PC-3 (cell line): ENCODE measurements around the gene DMRTA2. TPM values are rescaled to one million over a fixed set of nuclear protein-coding genes. Genes with fewer than 3 reads are reported as not detected.

Experiments used
- ATAC-seq: fragments of 200-7000 bp; cut with Tn5 transposase; 2 replicates; pipeline ENCODE4 v1.9.1; 2020; ENCODE audit warnings: mild to moderate bottlenecking, moderate library complexity
- BruUV-seq: library from RNA; stranded (reverse); fragments of 400-500 nt; replicated peaks from 2 replicates; lab custom pipeline; 2021; lab: Mats Ljungman, UMichigan
- CTCF ChIA-PET: fragments of 300-600 bp; sonication (Branson Sonifier 250); formaldehyde crosslinking; loops from one replicate; lab custom pipeline; 2022; ENCODE audit warnings: antibody characterized with exemption; lab: Charles Lee
- POLR2A ChIA-PET: fragments of 300-600 bp; sonication (Branson Sonifier 250); formaldehyde crosslinking; loops from one replicate; lab custom pipeline; 2022; ENCODE audit warnings: antibody characterized with exemption; ENCODE audit not compliant: unreplicated experiment; lab: Charles Lee
- DNase-seq: peaks from one replicate; pipeline ENCODE4 v3.0.0-alpha.2; 2015
- H2AFZ ChIP-seq: fragments of 300-600 bp; sonication (generic); 2 replicates; pipeline ENCODE4 v1.6.0; 2016; ENCODE audit warnings: antibody characterized with exemption, low read length
- H3F3A ChIP-seq: fragments of 300-600 bp; sonication (generic); one replicate; pipeline ENCODE4 v1.6.0; 2017; ENCODE audit warnings: antibody characterized with exemption, low read length, control low read depth, mild to moderate bottlenecking; ENCODE audit not compliant: unreplicated experiment
- H3K27ac ChIP-seq: fragments of 300-600 bp; sonication (generic); 2 replicates; pipeline ENCODE4 v1.5.1; 2016; ENCODE audit warnings: mild to moderate bottlenecking, low read length
- H3K27me3 ChIP-seq: fragments of 300-600 bp; sonication (generic); 2 replicates; pipeline ENCODE4 v1.6.1; 2016; ENCODE audit warnings: low read length, mixed read lengths
- H3K36me3 ChIP-seq: fragments of 300-600 bp; sonication (generic); 2 replicates; pipeline ENCODE4 v1.6.1; 2016; ENCODE audit warnings: low read depth, mixed run types, low read length, mixed read lengths
- H3K4me1 ChIP-seq: fragments of 300-600 bp; sonication (generic); 2 replicates; pipeline ENCODE4 v1.5.1; 2016; ENCODE audit warnings: low read length; ENCODE audit not compliant: insufficient read depth
- H3K4me2 ChIP-seq: fragments of 300-600 bp; sonication (generic); 2 replicates; pipeline ENCODE4 v1.6.0; 2016; ENCODE audit warnings: low read length
- H3K4me3 ChIP-seq: fragments of 300-600 bp; sonication (generic); 2 replicates; pipeline ENCODE4 v1.5.1; 2016; ENCODE audit warnings: mild to moderate bottlenecking, low read length, mixed read lengths
- H3K79me2 ChIP-seq: fragments of 300-600 bp; sonication (generic); 2 replicates; pipeline ENCODE4 v1.6.1; 2017; ENCODE audit warnings: low read length, mixed read lengths
- H3K9ac ChIP-seq: fragments of 300-600 bp; sonication (generic); 2 replicates; pipeline ENCODE4 v1.6.0; 2016; ENCODE audit warnings: mild to moderate bottlenecking, low read length
- H3K9me2 ChIP-seq: fragments of 300-600 bp; sonication (generic); replicated peaks from 2 replicates; pipeline ENCODE4 v1.6.1; 2016; ENCODE audit warnings: mixed run types, low read length, mixed read lengths
- H3K9me3 ChIP-seq: fragments of 300-600 bp; sonication (generic); 2 replicates; pipeline ENCODE4 v1.6.1; 2016; ENCODE audit warnings: low read length, mixed read lengths
- H4K20me1 ChIP-seq: fragments of 300-600 bp; sonication (generic); 2 replicates; pipeline ENCODE4 v1.6.1; 2016; ENCODE audit warnings: low read length, mixed read lengths
- EZH2 ChIP-seq: fragments of 300-600 bp; sonication (generic); IDR thresholded peaks from one replicate; pipeline ENCODE4 v1.6.1; 2017; ENCODE audit warnings: antibody characterized with exemption, mild to moderate bottlenecking, low read length; ENCODE audit not compliant: unreplicated experiment
- EZH2phosphoT487 ChIP-seq: fragments of 300-600 bp; sonication (generic); IDR thresholded peaks from 2 replicates; pipeline ENCODE4 v1.6.1; 2018; ENCODE audit warnings: mild to moderate bottlenecking, antibody characterized with exemption, low read length, borderline replicate concordance
- intact Hi-C: fragments of 100-400 bp; cut with micrococcal nuclease; formaldehyde crosslinking; loops from 2 replicates; pipeline ENCODE4 v1.9.0; 2023
- total RNA-seq: library from RNA; depleted of rRNA; stranded (reverse); fragments of >200 nt; gene quantifications from 2 replicates; pipeline ENCODE4 v1.2.3, GENCODE V29; 2014
- TF ChIP-seq, protein P1 (sequence below): fragments of 300-600 bp; sonication (generic); conservative IDR thresholded peaks from 2 replicates; pipeline ENCODE4 v1.5.1; 2017; ENCODE audit warnings: antibody characterized with exemption, low read depth, mild to moderate bottlenecking, low read length

The DMRTA2 gene
- total RNA-seq, 1 experiment from 2014 or later = not detected

DNA sequence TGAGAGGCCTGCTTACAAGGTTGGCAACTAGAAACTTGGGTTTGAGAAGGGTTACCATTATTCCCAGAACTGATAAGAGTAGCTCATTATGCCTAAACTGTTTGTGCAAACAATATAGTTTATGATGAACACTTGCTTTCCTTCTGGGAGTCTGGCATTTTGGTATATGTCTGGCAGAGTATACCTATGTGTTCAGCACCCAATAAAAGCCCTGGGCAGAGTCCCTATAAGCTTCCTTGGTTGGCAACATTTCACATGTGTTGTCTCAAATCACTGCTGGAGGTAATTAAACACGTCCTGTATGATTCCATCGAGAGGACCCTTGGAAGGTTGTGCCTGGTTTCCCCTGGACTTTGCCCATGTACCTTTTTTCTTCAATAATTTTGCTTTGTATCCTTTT lies 39.7 kb upstream of the DMRTA2 start:
- ChIA-PET POLR2A (no interaction called here), CTCF (no interaction called here)
- no peaks in the 10 kb centered on the region for H4K20me1 ChIP-seq
- no peaks in the 10 kb centered on the region for H3K79me2 ChIP-seq
- intact Hi-C loops = no loop called here
- no TSS peak for BruUV-seq
- H3K4me1 ChIP-seq = no peaks in the 10 kb centered on the region
- DNase-seq = no peak
- no peaks in the 10 kb centered on the region for H3K9me2 ChIP-seq
- H3K9me3 ChIP-seq = no peaks in the 10 kb centered on the region
- H3K4me3 ChIP-seq = no peak overlapping the region
- no peak for ATAC-seq
- H2AFZ ChIP-seq = no peak overlapping the region
- TF ChIP-seq, protein P1, sequence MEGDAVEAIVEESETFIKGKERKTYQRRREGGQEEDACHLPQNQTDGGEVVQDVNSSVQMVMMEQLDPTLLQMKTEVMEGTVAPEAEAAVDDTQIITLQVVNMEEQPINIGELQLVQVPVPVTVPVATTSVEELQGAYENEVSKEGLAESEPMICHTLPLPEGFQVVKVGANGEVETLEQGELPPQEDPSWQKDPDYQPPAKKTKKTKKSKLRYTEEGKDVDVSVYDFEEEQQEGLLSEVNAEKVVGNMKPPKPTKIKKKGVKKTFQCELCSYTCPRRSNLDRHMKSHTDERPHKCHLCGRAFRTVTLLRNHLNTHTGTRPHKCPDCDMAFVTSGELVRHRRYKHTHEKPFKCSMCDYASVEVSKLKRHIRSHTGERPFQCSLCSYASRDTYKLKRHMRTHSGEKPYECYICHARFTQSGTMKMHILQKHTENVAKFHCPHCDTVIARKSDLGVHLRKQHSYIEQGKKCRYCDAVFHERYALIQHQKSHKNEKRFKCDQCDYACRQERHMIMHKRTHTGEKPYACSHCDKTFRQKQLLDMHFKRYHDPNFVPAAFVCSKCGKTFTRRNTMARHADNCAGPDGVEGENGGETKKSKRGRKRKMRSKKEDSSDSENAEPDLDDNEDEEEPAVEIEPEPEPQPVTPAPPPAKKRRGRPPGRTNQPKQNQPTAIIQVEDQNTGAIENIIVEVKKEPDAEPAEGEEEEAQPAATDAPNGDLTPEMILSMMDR = no peak
- no peak for TF ChIP-seq EZH2
- TF ChIP-seq EZH2phosphoT487 = no peak
- H3K27me3 ChIP-seq = no peaks in the 10 kb centered on the region
- H3K4me2 ChIP-seq = no peak overlapping the region
- H3K27ac ChIP-seq = no peak overlapping the region
- no peaks in the 10 kb centered on the region for H3K36me3 ChIP-seq
- H3K9ac ChIP-seq = no peak overlapping the region
- no peaks in the 10 kb centered on the region for H3F3A ChIP-seq

DNA sequence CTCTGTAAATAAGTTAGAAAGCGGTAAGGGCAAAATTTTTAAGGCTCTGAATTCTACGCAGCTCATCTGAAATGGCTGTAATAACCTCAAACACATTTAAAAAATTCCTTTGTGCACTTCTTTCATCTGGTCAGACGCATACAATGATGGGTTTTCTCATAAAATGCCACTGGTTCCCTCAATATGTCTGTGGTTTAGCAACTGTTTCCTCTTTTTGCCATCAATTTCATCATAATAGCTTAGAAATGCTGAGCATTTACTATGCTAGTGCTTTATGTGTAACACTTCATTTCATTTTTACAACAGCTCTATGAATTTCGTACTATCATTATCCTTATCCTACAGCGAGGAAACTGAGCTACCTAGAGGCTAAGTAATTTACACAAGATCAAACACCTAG lies 35.3 kb upstream of the DMRTA2 start:
- H3K9me2 ChIP-seq = no peaks in the 10 kb centered on the region
- no peak overlapping the region for H3K4me2 ChIP-seq
- no peaks in the 10 kb centered on the region for H4K20me1 ChIP-seq
- H3K27me3 ChIP-seq = no peaks in the 10 kb centered on the region
- no peaks in the 10 kb centered on the region for H3K79me2 ChIP-seq
- H2AFZ ChIP-seq = no peak overlapping the region
- intact Hi-C loops = no loop called here
- ChIA-PET CTCF (no interaction called here), POLR2A (no interaction called here)
- H3K9ac ChIP-seq = no peak overlapping the region
- H3K4me3 ChIP-seq = no peak overlapping the region
- H3K9me3 ChIP-seq = no peaks in the 10 kb centered on the region
- H3K36me3 ChIP-seq = no peaks in the 10 kb centered on the region
- no peak for DNase-seq
- no peak for ATAC-seq
- BruUV-seq = no TSS peak
- no peaks in the 10 kb centered on the region for H3F3A ChIP-seq
- H3K4me1 ChIP-seq = no peaks in the 10 kb centered on the region
- TF ChIP-seq, protein P1 = no peak
- no peak for TF ChIP-seq EZH2phosphoT487
- TF ChIP-seq EZH2 = no peak
- no peak overlapping the region for H3K27ac ChIP-seq

DNA sequence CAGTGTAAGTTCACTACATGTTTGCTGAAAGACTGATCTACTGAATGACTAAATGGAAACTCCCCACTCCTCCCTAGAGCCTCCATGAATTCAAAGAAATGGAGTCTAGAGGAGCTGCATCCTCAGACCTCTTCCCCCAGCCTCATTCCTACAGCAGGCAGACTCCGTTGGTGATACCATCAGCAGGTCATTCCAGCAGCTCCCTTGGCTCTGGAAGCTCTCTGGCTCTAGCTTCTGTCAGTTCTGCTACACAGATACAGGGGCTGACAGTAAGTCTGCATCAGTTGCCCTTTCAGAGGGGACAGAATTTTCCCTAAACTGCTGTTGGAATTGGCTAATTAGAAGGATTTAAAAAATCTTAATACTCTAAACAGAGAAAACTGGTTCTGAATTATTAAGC lies 31.7 kb upstream of the DMRTA2 start:
- POLR2A ChIA-PET = no interaction called here
- H4K20me1 ChIP-seq = no peaks in the 10 kb centered on the region

More for the DNA sequence above, 31.7 kb upstream of the DMRTA2 start:
- CTCF ChIA-PET = no interaction called here
- Histone ChIP-seq H2AFZ (no peak overlapping the region), H3K36me3 (no peaks in the 10 kb centered on the region), H3K9me2 (no peaks in the 10 kb centered on the region), H3K27ac (no peak overlapping the region), H3K9me3 (no peaks in the 10 kb centered on the region), H3K9ac (no peak overlapping the region), H3K79me2 (no peaks in the 10 kb centered on the region), H3K4me1 (no peaks in the 10 kb centered on the region), H3K4me3 (no peak overlapping the region), H3K27me3 (no peaks in the 10 kb centered on the region), H3F3A (no peaks in the 10 kb centered on the region), H3K4me2 (no peak overlapping the region)
- TF ChIP-seq, protein P1 = no peak
- no peak for TF ChIP-seq EZH2phosphoT487
- TF ChIP-seq EZH2 = no peak
- no peak for ATAC-seq
- intact Hi-C loops = no loop called here
- BruUV-seq = no TSS peak
- DNase-seq = no peak
